Stomach smooth muscle (tissue), 2 donors: ENCODE measurements around the gene CCAR1.
"Not testable (repeated sequence)": the region's sequence is repeated elsewhere in the genome, so short reads cannot be mapped to it uniquely, and the experiment has no call there.

Experiments
- H3K27ac ChIP-seq: one replicate; pipeline ENCODE4 v1.7.0; 2013; ENCODE audit warnings: mild to moderate bottlenecking, low read length, inconsistent platforms
- H3K27me3 ChIP-seq, 2 donors: one replicate each; pipeline ENCODE4 v1.7.0; 2013; ENCODE audit warnings: low read length in 2 of 2; ENCODE audit not compliant: insufficient read depth in 2 of 2, control insufficient read depth in 1 of 2
- H3K36me3 ChIP-seq, 2 donors: one replicate each; pipeline ENCODE4 v1.7.0; 2013; ENCODE audit warnings: low read length in 2 of 2; ENCODE audit not compliant: control insufficient read depth in 2 of 2, insufficient read depth in 2 of 2
- H3K4me1 ChIP-seq: one replicate; pipeline ENCODE4 v1.7.0; 2013; ENCODE audit warnings: low read length; ENCODE audit not compliant: control insufficient read depth, insufficient read depth
- H3K4me3 ChIP-seq, 2 donors: one replicate each; pipeline ENCODE4 v1.7.0; 2013; ENCODE audit warnings: low read length in 2 of 2
- H3K9ac ChIP-seq, 2 donors: one replicate each; pipeline ENCODE4 v1.7.0; 2013; ENCODE audit warnings: low read length in 2 of 2, mild to moderate bottlenecking in 1 of 2
- H3K9me3 ChIP-seq, 2 donors: one replicate each; pipeline ENCODE4 v1.7.0; 2013; ENCODE audit warnings: low read length in 2 of 2; ENCODE audit not compliant: control insufficient read depth in 2 of 2
- donor health status: healthy.
- donor health status: Pancreatic carcinoma.

Gene CCAR1

DNA sequence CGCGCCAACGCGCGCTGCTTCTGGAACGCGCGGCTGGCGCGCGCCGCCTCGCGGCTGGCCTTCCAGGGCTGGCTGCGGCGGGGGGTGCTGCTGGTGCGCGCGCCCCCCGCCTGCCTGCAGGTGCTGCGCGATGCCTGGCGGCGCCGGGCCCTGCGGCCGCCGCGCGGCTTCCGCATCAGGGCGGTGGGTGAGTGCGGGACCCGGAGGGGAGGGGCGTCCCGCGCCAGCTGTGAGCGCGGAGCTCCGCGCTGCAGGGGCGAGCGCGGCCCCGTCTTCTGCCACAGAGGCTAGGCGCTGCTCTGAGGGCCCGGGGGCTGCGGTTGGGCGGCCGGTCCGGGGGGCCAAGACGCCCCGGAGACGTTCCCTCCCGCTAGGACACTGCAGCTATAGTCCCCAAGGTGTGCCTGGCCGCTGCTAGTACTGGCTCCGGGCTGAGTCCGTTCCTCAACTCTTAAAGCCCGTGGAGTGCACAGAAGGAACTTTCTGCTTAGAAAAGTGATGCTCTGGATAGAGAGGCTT lies 107.1 kb downstream of the CCAR1 start:
- H3K27me3 ChIP-seq, H3K4me1 ChIP-seq, H3K9me3 ChIP-seq, H3K27ac ChIP-seq, H3K9ac ChIP-seq, H3K36me3 ChIP-seq: not testable (repeated sequence)
- H3K4me3 ChIP-seq: peak overlapping the region in 1 of 2 donors; percentile 68

DNA sequence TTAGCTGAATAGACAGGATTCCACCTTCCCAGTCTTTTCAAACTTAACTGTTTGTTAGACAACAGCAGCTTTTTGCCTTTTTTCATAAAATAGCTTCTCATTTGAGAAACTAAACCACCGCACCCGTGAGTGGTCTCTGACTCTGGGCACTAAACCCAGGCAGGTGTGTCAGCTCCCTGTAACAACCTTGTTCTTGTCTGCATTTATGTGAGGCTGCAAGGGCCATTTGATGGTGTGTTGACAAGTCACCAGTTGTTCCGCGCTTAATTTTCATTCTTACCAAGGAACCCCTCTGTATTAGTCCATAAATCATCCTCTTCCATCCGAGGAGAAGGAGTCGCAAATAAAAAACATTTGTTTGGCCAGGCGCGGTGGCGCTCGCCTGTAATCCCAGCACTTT lies 107.8 kb downstream of the CCAR1 start:
- H3K4me1 ChIP-seq: peaks cover 6% of the 10 kb centered on the region
- no peak overlapping the region for H3K4me3 ChIP-seq
- no peaks in the 10 kb centered on the region for H3K9me3 ChIP-seq
- no peaks in the 10 kb centered on the region for H3K36me3 ChIP-seq
- no peak overlapping the region for H3K9ac ChIP-seq
- H3K27ac ChIP-seq: no peak overlapping the region
- no peaks in the 10 kb centered on the region for H3K27me3 ChIP-seq

DNA sequence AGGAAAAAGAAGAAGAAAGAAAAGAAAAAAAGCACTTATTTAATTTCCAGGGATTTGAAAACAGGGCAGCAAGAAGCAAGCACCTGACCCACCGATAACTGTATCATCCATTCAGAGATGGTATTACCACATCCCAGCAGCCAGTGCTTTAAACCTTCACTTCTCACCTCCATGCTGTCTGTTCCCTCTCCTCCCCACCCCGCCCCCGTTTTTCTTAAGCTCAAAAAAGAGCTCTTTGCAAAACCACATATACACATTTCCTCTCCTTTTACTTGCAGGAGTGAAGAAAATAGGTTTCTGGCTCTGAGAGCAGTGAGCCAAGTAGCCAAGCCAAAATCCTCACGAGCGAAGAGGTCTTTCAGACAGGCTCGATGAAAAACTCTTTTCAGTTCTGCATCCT lies 108.5 kb downstream of the CCAR1 start:
- H3K4me1 ChIP-seq: peaks cover 6% of the 10 kb centered on the region
- H3K36me3 ChIP-seq: no peaks in the 10 kb centered on the region
- H3K9me3 ChIP-seq: no peaks in the 10 kb centered on the region
- H3K27ac ChIP-seq: no peak overlapping the region
- H3K9ac ChIP-seq: no peak overlapping the region
- H3K27me3 ChIP-seq: no peaks in the 10 kb centered on the region
- no peak overlapping the region for H3K4me3 ChIP-seq

DNA sequence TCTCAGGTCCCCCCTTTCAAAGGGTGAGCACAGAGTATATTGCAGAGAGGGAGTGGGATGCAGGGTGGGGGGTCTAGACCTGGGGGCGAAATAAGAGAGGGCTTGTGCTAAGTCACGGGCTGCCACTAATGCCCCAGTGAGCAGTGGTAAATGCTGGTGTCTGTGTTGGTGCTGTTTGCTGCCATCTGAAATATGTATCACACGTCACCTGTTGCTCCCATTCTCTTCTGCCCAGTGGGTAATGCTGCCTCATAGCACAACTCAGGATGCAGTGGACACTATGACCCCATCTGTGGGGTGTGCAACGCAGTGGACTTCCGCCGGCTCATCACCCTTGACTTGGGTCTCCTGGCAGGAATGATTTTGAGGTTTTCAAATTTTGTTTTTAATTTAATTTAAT lies 108.9 kb downstream of the CCAR1 start:
- Histone ChIP-seq H3K9me3 (no peaks in the 10 kb centered on the region), H3K36me3 (no peaks in the 10 kb centered on the region), H3K27ac (no peak overlapping the region), H3K27me3 (no peaks in the 10 kb centered on the region), H3K4me1 (peaks cover 6% of the 10 kb centered on the region), H3K4me3 (no peak overlapping the region), H3K9ac (no peak overlapping the region)

GRCh38 chr10:68831961-68832455 lies 111.0 kb downstream of the CCAR1 start:
- Histone ChIP-seq H3K27me3 (no peaks in the 10 kb centered on the region), H3K9ac (no peak overlapping the region), H3K4me1 (peaks cover 1% of the 10 kb centered on the region), H3K36me3 (no peaks in the 10 kb centered on the region), H3K4me3 (no peak overlapping the region), H3K27ac (no peak overlapping the region), H3K9me3 (no peaks in the 10 kb centered on the region)

- no peaks in the 10 kb centered on the region for H3K36me3 ChIP-seq
- no peaks in the 10 kb centered on the region for H3K27me3 ChIP-seq
- no peaks in the 10 kb centered on the region for H3K4me1 ChIP-seq
- H3K9me3 ChIP-seq: no peaks in the 10 kb centered on the region
- no peak overlapping the region for H3K27ac ChIP-seq
- no peak overlapping the region for H3K9ac ChIP-seq
- no peak overlapping the region for H3K4me3 ChIP-seq
Measured at GRCh38 chr10:68832601-68833000, 111.6 kb downstream of the CCAR1 start.

- Histone ChIP-seq H3K4me3 (no peak overlapping the region), H3K27me3 (no peaks in the 10 kb centered on the region), H3K9ac (no peak overlapping the region), H3K36me3 (no peaks in the 10 kb centered on the region), H3K9me3 (no peaks in the 10 kb centered on the region), H3K27ac (no peak overlapping the region), H3K4me1 (no peaks in the 10 kb centered on the region)
Measured at GRCh38 chr10:68837626-68838322, 116.7 kb downstream of the CCAR1 start.

DNA sequence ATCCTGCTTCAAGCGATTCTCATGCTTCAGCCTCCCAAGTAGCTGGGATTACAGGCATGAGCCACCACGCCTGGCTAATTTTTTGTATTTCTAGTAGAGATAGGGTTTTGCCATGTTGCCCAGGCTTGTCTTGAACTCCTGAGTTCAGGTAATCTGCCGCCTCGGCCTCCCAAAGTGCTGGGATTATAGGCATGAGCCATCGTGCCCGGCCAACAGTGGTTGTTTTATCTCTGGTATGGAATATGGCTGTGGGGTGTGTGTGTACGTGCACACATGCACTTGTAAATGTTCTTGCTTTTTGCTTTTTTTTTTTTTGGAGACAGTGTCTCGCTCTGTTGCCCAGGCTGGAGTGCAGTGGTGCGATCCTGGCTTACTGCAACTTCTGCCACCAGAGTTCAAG lies 119.6 kb downstream of the CCAR1 start:
- H3K27me3 ChIP-seq, H3K36me3 ChIP-seq, H3K4me1 ChIP-seq, H3K9me3 ChIP-seq, H3K4me3 ChIP-seq, H3K9ac ChIP-seq, H3K27ac ChIP-seq: not testable (repeated sequence)
